ENCODE data around the gene MVD. TPM values are rescaled to one million over a fixed set of nuclear protein-coding genes. Genes with fewer than 3 reads are reported as not detected.

The MVD gene, protein sequence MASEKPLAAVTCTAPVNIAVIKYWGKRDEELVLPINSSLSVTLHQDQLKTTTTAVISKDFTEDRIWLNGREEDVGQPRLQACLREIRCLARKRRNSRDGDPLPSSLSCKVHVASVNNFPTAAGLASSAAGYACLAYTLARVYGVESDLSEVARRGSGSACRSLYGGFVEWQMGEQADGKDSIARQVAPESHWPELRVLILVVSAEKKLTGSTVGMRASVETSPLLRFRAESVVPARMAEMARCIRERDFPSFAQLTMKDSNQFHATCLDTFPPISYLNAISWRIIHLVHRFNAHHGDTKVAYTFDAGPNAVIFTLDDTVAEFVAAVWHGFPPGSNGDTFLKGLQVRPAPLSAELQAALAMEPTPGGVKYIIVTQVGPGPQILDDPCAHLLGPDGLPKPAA
- 123 TPM for total RNA-seq (ENCODE audit: unreplicated experiment)
- long read RNA-seq, transcript MVD-201 (10 exons, 1,823 nt): major isoform, 147 of 194 reads
- long read RNA-seq, partial matches to known transcripts: 5 of 194 reads
- long read RNA-seq, other reads (novel, unspliced or antisense): 40 of 194 reads

- peaks cover 8% of the 10 kb centered on the region for H3K36me3 Mint-ChIP-seq (ENCODE audit: low read depth, unreplicated experiment)
- no peaks in the 10 kb centered on the region for H3K9me3 Mint-ChIP-seq (ENCODE audit: unreplicated experiment)
- peaks cover 19% of the 10 kb centered on the region for H3K4me1 Mint-ChIP-seq (ENCODE audit: unreplicated experiment)
- DNase-seq (ENCODE audit: low spot score): peak; percentile 96
- TF ChIP-seq, protein P1, sequence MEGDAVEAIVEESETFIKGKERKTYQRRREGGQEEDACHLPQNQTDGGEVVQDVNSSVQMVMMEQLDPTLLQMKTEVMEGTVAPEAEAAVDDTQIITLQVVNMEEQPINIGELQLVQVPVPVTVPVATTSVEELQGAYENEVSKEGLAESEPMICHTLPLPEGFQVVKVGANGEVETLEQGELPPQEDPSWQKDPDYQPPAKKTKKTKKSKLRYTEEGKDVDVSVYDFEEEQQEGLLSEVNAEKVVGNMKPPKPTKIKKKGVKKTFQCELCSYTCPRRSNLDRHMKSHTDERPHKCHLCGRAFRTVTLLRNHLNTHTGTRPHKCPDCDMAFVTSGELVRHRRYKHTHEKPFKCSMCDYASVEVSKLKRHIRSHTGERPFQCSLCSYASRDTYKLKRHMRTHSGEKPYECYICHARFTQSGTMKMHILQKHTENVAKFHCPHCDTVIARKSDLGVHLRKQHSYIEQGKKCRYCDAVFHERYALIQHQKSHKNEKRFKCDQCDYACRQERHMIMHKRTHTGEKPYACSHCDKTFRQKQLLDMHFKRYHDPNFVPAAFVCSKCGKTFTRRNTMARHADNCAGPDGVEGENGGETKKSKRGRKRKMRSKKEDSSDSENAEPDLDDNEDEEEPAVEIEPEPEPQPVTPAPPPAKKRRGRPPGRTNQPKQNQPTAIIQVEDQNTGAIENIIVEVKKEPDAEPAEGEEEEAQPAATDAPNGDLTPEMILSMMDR (IDR thresholded peaks at IDR 0.05; ENCODE audit: unreplicated experiment): no peak
- peak within 1 kb of the TSS; percentile 98 for H3K4me3 Mint-ChIP-seq (ENCODE audit: unreplicated experiment)
- peaks cover 7% of the 10 kb centered on the region for H3K27me3 Mint-ChIP-seq (ENCODE audit: unreplicated experiment)
- peak within 1 kb of the TSS; percentile 64 for H3K27ac Mint-ChIP-seq (ENCODE audit: unreplicated experiment)
These were observed at the start of gene MVD for GRCh38 chr16:88662843-88663606. MVD (minus strand) TSS chr16:88663091; CDS start chr16:88663080, 11 bp downstream.

DNA sequence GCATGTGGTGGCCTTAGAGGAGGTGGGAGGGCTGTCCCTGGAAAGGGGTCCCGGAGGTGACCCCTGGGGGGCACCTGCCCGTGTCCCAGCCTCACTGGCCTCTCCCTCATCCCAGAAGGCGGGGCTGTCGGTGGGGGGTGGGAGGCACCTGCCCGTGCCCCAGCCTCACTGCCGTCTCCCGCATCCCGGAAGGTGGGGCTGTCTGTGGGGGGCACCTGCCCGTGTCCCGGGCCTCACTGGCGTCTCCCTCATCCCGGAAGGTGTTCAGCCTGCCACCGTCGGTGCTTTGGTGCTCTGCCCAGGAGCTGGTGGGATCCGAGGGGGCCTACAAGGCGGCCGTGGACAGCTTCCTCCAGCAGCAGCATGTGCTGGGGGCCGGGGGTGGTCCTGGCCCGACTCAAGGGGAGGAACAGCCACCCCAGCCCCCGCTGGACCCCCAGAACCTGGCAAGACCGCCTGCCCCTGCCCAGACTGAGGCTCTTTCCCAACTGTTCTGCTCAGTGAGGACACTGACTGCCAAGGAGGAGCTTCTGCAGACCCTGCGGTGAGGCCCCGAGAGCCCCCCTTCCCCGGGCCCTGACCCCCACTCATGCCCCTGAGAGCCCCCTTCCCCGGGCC, 49.6 kb upstream of the MVD start:
- no peaks in the 10 kb centered on the region for H3K9me3 Mint-ChIP-seq (ENCODE audit: unreplicated experiment)
- no peak overlapping the region for H3K4me3 Mint-ChIP-seq (ENCODE audit: unreplicated experiment)
- peaks cover 1% of the 10 kb centered on the region for H3K4me1 Mint-ChIP-seq (ENCODE audit: unreplicated experiment)
- TF ChIP-seq, protein P1 (IDR thresholded peaks at IDR 0.05; ENCODE audit: unreplicated experiment): no peak
- H3K36me3 Mint-ChIP-seq (ENCODE audit: low read depth, unreplicated experiment): peaks cover 13% of the 10 kb centered on the region
- peak; percentile 29 for DNase-seq (ENCODE audit: low spot score)
- H3K27ac Mint-ChIP-seq (ENCODE audit: unreplicated experiment): no peak overlapping the region
- peaks cover 7% of the 10 kb centered on the region for H3K27me3 Mint-ChIP-seq (ENCODE audit: unreplicated experiment)

DNA sequence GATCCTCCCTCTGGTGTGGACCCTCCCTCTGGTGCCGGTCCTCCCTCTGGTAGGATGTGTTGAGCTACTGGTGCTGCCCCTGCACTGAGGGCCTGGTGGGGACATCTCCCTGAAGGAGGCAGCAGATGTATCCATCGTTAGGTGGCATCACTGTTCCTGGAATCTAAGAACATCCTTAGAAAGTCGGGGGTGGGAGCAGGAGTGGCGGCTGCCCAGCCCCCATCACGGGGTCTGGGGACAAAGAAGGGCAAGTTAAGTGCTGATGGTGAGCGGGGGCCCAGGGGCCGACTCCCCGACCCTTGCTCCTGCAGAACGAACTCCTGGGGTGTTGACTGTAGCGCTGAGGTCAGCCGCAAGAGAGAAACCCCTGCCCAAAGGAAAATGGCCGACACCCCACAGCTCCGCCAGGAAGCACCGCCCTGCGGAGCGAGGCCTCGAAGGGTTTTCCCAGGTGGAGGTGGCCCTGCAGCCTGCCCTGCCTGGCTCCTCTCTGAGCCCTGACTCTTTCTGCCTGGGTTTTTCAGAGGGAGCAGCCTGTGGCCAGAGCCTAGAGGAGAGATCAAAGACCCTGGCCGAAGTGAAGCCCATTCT, 49.0 kb upstream of the MVD start:
- Mint-ChIP-seq H3K9me3 (ENCODE audit: unreplicated experiment) (no peaks in the 10 kb centered on the region), H3K27ac (ENCODE audit: unreplicated experiment) (no peak overlapping the region), H3K27me3 (ENCODE audit: unreplicated experiment) (peaks cover 11% of the 10 kb centered on the region), H3K4me3 (ENCODE audit: unreplicated experiment) (no peak overlapping the region), H3K4me1 (ENCODE audit: unreplicated experiment) (peaks cover 8% of the 10 kb centered on the region), H3K36me3 (ENCODE audit: low read depth, unreplicated experiment) (peaks cover 13% of the 10 kb centered on the region)
- no peak for DNase-seq (ENCODE audit: low spot score)
- TF ChIP-seq, protein P1 (IDR thresholded peaks at IDR 0.05; ENCODE audit: unreplicated experiment): no peak

DNA sequence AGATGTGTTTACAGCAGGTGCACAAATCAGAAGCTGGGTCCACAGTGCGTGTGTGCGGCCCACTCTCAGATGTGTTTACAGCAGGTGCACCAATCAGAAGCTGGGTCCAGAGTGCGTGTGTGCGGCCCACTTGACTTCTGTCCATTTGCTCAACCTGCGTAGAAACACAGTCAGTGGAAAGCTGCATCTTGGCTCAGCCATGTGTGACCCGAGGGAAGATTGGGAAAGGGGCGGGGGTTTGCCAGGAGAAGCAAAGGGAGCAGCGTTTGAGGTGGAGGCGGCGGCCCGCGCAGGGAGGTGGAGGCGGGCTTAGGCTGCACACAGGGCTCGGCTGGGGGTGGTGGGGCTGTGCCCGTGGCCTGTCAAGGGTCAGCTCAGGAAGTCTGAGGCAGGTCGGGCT, 47.7 kb upstream of the MVD start:
- Mint-ChIP-seq H3K36me3 (ENCODE audit: low read depth, unreplicated experiment) (peaks cover 13% of the 10 kb centered on the region), H3K27me3 (ENCODE audit: unreplicated experiment) (peaks cover 12% of the 10 kb centered on the region), H3K9me3 (ENCODE audit: unreplicated experiment) (no peaks in the 10 kb centered on the region), H3K4me1 (ENCODE audit: unreplicated experiment) (peaks cover 9% of the 10 kb centered on the region), H3K27ac (ENCODE audit: unreplicated experiment) (no peak overlapping the region), H3K4me3 (ENCODE audit: unreplicated experiment) (no peak overlapping the region)
- TF ChIP-seq, protein P1 (IDR thresholded peaks at IDR 0.05; ENCODE audit: unreplicated experiment): no peak
- no peak for DNase-seq (ENCODE audit: low spot score)
